GM12874 (cell line): ENCODE results near the gene EVA1C.

Experiments used
- TF ChIP-seq, protein P1 (sequence below): IDR thresholded peaks from 2 replicates; pipeline ENCODE4 v1.5.1; 2011; ENCODE audit warnings: low read depth, mild to moderate bottlenecking, control low read depth, low read length, moderate library complexity; ENCODE audit not compliant: insufficient read depth

The EVA1C gene

GRCh38 chr21:32371913-32372314, 40.6 kb upstream of the EVA1C start:
- TF ChIP-seq, protein P1, sequence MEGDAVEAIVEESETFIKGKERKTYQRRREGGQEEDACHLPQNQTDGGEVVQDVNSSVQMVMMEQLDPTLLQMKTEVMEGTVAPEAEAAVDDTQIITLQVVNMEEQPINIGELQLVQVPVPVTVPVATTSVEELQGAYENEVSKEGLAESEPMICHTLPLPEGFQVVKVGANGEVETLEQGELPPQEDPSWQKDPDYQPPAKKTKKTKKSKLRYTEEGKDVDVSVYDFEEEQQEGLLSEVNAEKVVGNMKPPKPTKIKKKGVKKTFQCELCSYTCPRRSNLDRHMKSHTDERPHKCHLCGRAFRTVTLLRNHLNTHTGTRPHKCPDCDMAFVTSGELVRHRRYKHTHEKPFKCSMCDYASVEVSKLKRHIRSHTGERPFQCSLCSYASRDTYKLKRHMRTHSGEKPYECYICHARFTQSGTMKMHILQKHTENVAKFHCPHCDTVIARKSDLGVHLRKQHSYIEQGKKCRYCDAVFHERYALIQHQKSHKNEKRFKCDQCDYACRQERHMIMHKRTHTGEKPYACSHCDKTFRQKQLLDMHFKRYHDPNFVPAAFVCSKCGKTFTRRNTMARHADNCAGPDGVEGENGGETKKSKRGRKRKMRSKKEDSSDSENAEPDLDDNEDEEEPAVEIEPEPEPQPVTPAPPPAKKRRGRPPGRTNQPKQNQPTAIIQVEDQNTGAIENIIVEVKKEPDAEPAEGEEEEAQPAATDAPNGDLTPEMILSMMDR: no peak

DNA sequence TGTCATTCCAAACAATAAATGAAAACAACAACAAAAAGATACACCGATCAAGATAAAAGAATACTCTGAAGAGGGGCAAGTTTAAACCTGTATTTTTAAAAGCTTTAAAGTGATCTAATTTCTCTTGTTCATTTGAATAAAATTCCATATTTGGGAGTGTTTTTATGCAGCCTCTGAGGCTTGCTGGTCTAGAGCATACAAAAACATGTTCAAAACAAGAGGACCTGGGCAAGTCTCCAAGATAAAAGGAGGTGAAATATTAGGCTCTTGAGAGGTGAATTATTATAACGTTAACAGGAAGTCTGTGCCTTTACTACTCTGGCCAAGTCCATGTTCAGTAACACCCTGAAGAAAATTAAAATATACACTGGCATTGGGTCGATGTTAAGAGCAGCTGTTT, 39.8 kb upstream of the EVA1C start:
- TF ChIP-seq, protein P1: no peak

- TF ChIP-seq, protein P1: no peak
These were observed 35.0 kb upstream of the EVA1C start for GRCh38 chr21:32377506-32377905.

- TF ChIP-seq, protein P1: no peak
These were observed 34.5 kb upstream of the EVA1C start for GRCh38 chr21:32377991-32378390.

GRCh38 chr21:32378956-32379355, 33.5 kb upstream of the EVA1C start:
- TF ChIP-seq, protein P1: no peak

GRCh38 chr21:32380940-32381339, 31.6 kb upstream of the EVA1C start:
- TF ChIP-seq, protein P1: no peak

DNA sequence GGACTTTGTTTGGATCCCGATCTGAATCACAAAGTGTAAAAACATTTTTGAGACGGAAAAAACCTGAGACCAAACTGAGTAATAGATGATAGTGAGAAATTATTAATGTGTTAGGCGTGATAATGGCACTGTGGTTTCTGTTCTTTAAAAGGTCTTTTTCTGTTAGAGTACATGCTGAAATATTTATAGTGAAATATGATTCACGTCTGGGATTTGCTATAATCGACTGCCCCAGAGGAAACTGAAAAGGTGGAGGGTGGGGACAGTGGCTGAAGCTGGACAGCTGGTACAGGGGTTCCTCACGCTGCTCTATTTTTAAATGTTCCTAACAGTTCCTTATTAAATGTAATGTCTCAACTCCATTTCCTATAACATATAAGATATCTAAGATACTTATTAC, 30.9 kb upstream of the EVA1C start:
- TF ChIP-seq, protein P1: no peak
